HEK293 (cell line): ENCODE measurements around the gene CAPN10.

Experiments used
- CTCF ChIA-PET: fragments of 350-600 bp; formaldehyde crosslinking; extraction: SDS; loops from one replicate; lab custom pipeline; 2021; ENCODE audit warnings: antibody characterized with exemption; lab: Yijun Ruan, JAX
- POLR2A ChIA-PET: fragments of 300-600 bp; formaldehyde crosslinking; extraction: SDS; loops from one replicate; lab custom pipeline; 2020; ENCODE audit warnings: antibody characterized with exemption, inconsistent platforms; lab: Yijun Ruan, JAX
- H3K27ac ChIP-seq: fragments of 200-500 bp; sonication (Bioruptor generic); 2 replicates; pipeline ENCODE4 v1.5.1; 2014; ENCODE audit warnings: low read depth, low read length, control low read depth, inconsistent platforms; ENCODE audit errors: extremely low read depth
- H3K36me3 ChIP-seq, 2 experiments: fragments of 200-500 bp in 1 of 2; sonication (Bioruptor generic) in 1 of 2; 1 replicate in 1 of 2; 2 replicates in 1 of 2; pipeline ENCODE4 v1.5.1; 2014 to 2017; ENCODE audit warnings: inconsistent platforms in 2 of 2, low read length in 2 of 2; ENCODE audit not compliant: control insufficient read depth in 2 of 2, insufficient read depth in 1 of 2
- H3K4me1 ChIP-seq: fragments of 200-500 bp; sonication (Bioruptor generic); 2 replicates; pipeline ENCODE4 v1.5.1; 2014; ENCODE audit warnings: mild to moderate bottlenecking, low read length, inconsistent platforms; ENCODE audit not compliant: control insufficient read depth, insufficient read depth
- H3K4me3 ChIP-seq: 2 replicates; pipeline ENCODE4 v1.5.1; 2011; ENCODE audit warnings: low read depth, mild to moderate bottlenecking, control low read depth, low read length, moderate library complexity
- H3K9me3 ChIP-seq: fragments of 200-500 bp; sonication (Bioruptor generic); 2 replicates; pipeline ENCODE4 v1.5.1; 2014; ENCODE audit warnings: low read depth, low read length, inconsistent platforms; ENCODE audit not compliant: control insufficient read depth, insufficient read depth
- IKZF3 ChIP-seq: fragments of 450-650 bp; IDR thresholded peaks from 2 replicates; pipeline ENCODE4 v1.5.0; 2018; ENCODE audit warnings: missing biosample characterization, mild to moderate bottlenecking, missing genetic modification characterization, moderate library complexity
- INSM2 ChIP-seq: fragments of 450-650 bp; formaldehyde crosslinking; IDR thresholded peaks from 2 replicates; pipeline ENCODE4 v1.5.1; 2016; ENCODE audit warnings: missing biosample characterization, missing genetic modification characterization
- KLF10 ChIP-seq: fragments of 450-650 bp; IDR thresholded peaks from 2 replicates; pipeline ENCODE4 v1.5.1; 2018; ENCODE audit warnings: missing biosample characterization, mild to moderate bottlenecking, missing genetic modification characterization
- KLF16 ChIP-seq: fragments of 450-650 bp; formaldehyde crosslinking; IDR thresholded peaks from 2 replicates; pipeline ENCODE4 v1.5.1; 2017; ENCODE audit warnings: missing biosample characterization, missing genetic modification characterization
- KLF8 ChIP-seq: fragments of 450-650 bp; formaldehyde crosslinking; IDR thresholded peaks from 2 replicates; pipeline ENCODE4 v1.5.1; 2016; ENCODE audit warnings: missing biosample characterization, missing genetic modification characterization
- PRDM6 ChIP-seq: fragments of 450-650 bp; formaldehyde crosslinking; IDR thresholded peaks from 2 replicates; pipeline ENCODE4 v1.5.1; 2017; ENCODE audit warnings: missing biosample characterization, missing genetic modification characterization
- REPIN1 ChIP-seq: fragments of 450-650 bp; formaldehyde crosslinking; IDR thresholded peaks from 2 replicates; pipeline ENCODE4 v1.5.1; 2017; ENCODE audit warnings: missing biosample characterization, missing genetic modification characterization, low read depth
- SCRT2 ChIP-seq: fragments of 450-650 bp; formaldehyde crosslinking; IDR thresholded peaks from 2 replicates; pipeline ENCODE4 v1.5.1; 2016; ENCODE audit warnings: missing biosample characterization, missing genetic modification characterization
- WT1 ChIP-seq: fragments of 450-650 bp; formaldehyde crosslinking; IDR thresholded peaks from 2 replicates; pipeline ENCODE4 v1.5.1; 2016; ENCODE audit warnings: missing biosample characterization, missing genetic modification characterization
- ZBTB17 ChIP-seq: fragments of 450-650 bp; formaldehyde crosslinking; IDR thresholded peaks from 2 replicates; pipeline ENCODE4 v1.5.1; 2016; ENCODE audit warnings: missing biosample characterization, missing genetic modification characterization
- ZNF10 ChIP-seq: fragments of 450-650 bp; formaldehyde crosslinking; IDR thresholded peaks from 2 replicates; pipeline ENCODE4 v1.5.1; 2017; ENCODE audit warnings: missing biosample characterization, missing genetic modification characterization
- ZNF121 ChIP-seq: fragments of 450-650 bp; formaldehyde crosslinking; IDR thresholded peaks from 2 replicates; pipeline ENCODE4 v1.5.1; 2016; ENCODE audit warnings: missing biosample characterization, missing genetic modification characterization
- ZNF155 ChIP-seq: fragments of 450-650 bp; formaldehyde crosslinking; IDR thresholded peaks from 2 replicates; pipeline ENCODE4 v1.5.1; 2016; ENCODE audit warnings: missing biosample characterization, missing genetic modification characterization
- ZNF157 ChIP-seq: fragments of 450-650 bp; formaldehyde crosslinking; IDR thresholded peaks from 2 replicates; pipeline ENCODE4 v1.5.1; 2016; ENCODE audit warnings: missing biosample characterization, missing genetic modification characterization
- ZNF223 ChIP-seq: fragments of 450-650 bp; formaldehyde crosslinking; IDR thresholded peaks from 2 replicates; pipeline ENCODE4 v1.5.1; 2016; ENCODE audit warnings: missing biosample characterization, missing genetic modification characterization
- ZNF366 ChIP-seq: fragments of 450-650 bp; formaldehyde crosslinking; conservative IDR thresholded peaks from 2 replicates; pipeline ENCODE4 v1.5.1; 2016; ENCODE audit warnings: missing biosample characterization, missing genetic modification characterization
- ZNF473 ChIP-seq: fragments of 450-650 bp; formaldehyde crosslinking; IDR thresholded peaks from 2 replicates; pipeline ENCODE4 v1.5.1; 2017; ENCODE audit warnings: missing biosample characterization, missing genetic modification characterization
- ZNF488 ChIP-seq: fragments of 450-650 bp; formaldehyde crosslinking; IDR thresholded peaks from 2 replicates; pipeline ENCODE4 v1.5.1; 2016; ENCODE audit warnings: missing biosample characterization, missing genetic modification characterization
- ZNF521 ChIP-seq: fragments of 450-650 bp; formaldehyde crosslinking; IDR thresholded peaks from 2 replicates; pipeline ENCODE4 v1.5.1; 2017; ENCODE audit warnings: missing biosample characterization, mild to moderate bottlenecking, missing genetic modification characterization
- ZNF580 ChIP-seq: fragments of 450-650 bp; formaldehyde crosslinking; IDR thresholded peaks from 2 replicates; pipeline ENCODE4 v1.5.1; 2016; ENCODE audit warnings: missing biosample characterization, missing genetic modification characterization
- ZNF596 ChIP-seq: fragments of 450-650 bp; IDR thresholded peaks from 2 replicates; pipeline ENCODE4 v1.5.0; 2018; ENCODE audit warnings: missing biosample characterization, mild to moderate bottlenecking, missing genetic modification characterization, moderate library complexity
- ZNF621 ChIP-seq: fragments of 450-650 bp; formaldehyde crosslinking; IDR thresholded peaks from 2 replicates; pipeline ENCODE4 v1.5.1; 2017; ENCODE audit warnings: missing biosample characterization, missing genetic modification characterization
- ZNF830 ChIP-seq: fragments of 450-650 bp; IDR thresholded peaks from 2 replicates; pipeline ENCODE4 v1.5.0; 2018; ENCODE audit warnings: missing biosample characterization, missing genetic modification characterization, low read depth, mild to moderate bottlenecking, moderate library complexity

The CAPN10 gene

GRCh38 chr2:240597419-240598181 lies 11.1 kb downstream of the CAPN10 start:
- peaks cover 1 to 73% of the 10 kb centered on the region in 2 experiments for H3K36me3 ChIP-seq
- no peaks in the 10 kb centered on the region for H3K4me1 ChIP-seq
- no peak overlapping the region for H3K27ac ChIP-seq
- H3K4me3 ChIP-seq = no peak overlapping the region
- CTCF ChIA-PET = no interaction called here
- H3K9me3 ChIP-seq = no peaks in the 10 kb centered on the region
- TF ChIP-seq PRDM6 (no peak), ZBTB17 (no peak), ZNF157 (tag by site-specific recombination) (no peak)
- TF ChIP-seq, all 188 proteins: peak for 0
- POLR2A ChIA-PET = interaction anchor here (4.5 kb wide), 1 partner anchor 11 kb away, joined by 14 read pairs; the partner anchor contains the start of gene CAPN10

- Histone ChIP-seq H3K27ac (no peak overlapping the region), H3K4me3 (no peak overlapping the region), H3K4me1 (no peaks in the 10 kb centered on the region), H3K9me3 (no peaks in the 10 kb centered on the region), H3K36me3 (peaks cover 0 to 66% of the 10 kb centered on the region in 2 experiments; a peak in 2 of 3 replicates)
- CTCF ChIA-PET = no interaction called here
- POLR2A ChIA-PET = interaction anchor here (4.5 kb wide), 1 partner anchor 11 kb away, joined by 14 read pairs; the partner anchor contains the start of gene CAPN10
- no peak for TF ChIP-seq INSM2 (tag by site-specific recombination)
- TF ChIP-seq ZNF366 (tag by site-specific recombination) = no peak
- no peak for TF ChIP-seq ZNF223
- TF ChIP-seq ZNF580 = no peak
- no peak for TF ChIP-seq ZNF121 (tag by site-specific recombination)
- TF ChIP-seq KLF10 (tag by site-specific recombination) = no peak
- TF ChIP-seq ZNF521 (tag by site-specific recombination) = no peak
- no peak for TF ChIP-seq ZNF155
- no peak for TF ChIP-seq KLF8 (tag by site-specific recombination)
- no peak for TF ChIP-seq REPIN1 (tag by site-specific recombination)
- TF ChIP-seq ZNF473 (tag by site-specific recombination) = no peak
- no peak for TF ChIP-seq IKZF3 (tag by site-specific recombination)
- no peak for TF ChIP-seq ZNF10 (tag by site-specific recombination)
- TF ChIP-seq ZNF596 (tag by site-specific recombination) = no peak
- TF ChIP-seq ZNF488 (tag by site-specific recombination) = no peak
- TF ChIP-seq ZNF621 = no peak
- no peak for TF ChIP-seq ZNF830 (tag by site-specific recombination)
- no peak for TF ChIP-seq KLF16 (tag by site-specific recombination)
- TF ChIP-seq SCRT2 = no peak
- no peak for TF ChIP-seq WT1 (tag by site-specific recombination)
- TF ChIP-seq, all 188 proteins: peak for 0
Measured at GRCh38 chr2:240598311-240598911, 11.9 kb downstream of the CAPN10 start.
